Activated T-cell treated with anti-CD3 and anti-CD28 coated beads, Interleukin-2, amount 50 U/mL, for 1 hour (primary cell): ENCODE data around the gene EGFR.

Source experiments
- DNase-seq: peaks from one replicate; pipeline ENCODE4 v3.0.0-alpha.2; 2020

Gene EGFR

DNA sequence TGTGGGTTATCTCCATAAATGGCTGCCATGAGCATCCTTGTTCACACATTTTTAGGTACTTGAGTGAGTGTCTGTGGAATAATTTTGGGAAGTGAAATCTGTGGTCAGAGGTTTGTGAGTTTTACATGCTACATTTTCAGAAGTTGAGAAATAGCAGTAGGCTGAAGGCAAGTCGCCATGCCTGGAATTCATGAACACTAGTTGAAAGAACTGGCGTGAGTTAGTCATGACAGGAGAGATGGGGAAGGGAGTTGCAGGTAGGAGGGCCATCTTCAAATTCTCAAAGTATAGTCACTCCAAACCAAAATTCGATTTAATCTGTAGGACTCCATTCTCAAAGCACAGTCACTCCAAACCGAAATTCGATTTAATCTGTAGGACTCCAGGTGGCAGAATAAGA lies 89.6 kb downstream of the EGFR start:
- no peak for DNase-seq

DNA sequence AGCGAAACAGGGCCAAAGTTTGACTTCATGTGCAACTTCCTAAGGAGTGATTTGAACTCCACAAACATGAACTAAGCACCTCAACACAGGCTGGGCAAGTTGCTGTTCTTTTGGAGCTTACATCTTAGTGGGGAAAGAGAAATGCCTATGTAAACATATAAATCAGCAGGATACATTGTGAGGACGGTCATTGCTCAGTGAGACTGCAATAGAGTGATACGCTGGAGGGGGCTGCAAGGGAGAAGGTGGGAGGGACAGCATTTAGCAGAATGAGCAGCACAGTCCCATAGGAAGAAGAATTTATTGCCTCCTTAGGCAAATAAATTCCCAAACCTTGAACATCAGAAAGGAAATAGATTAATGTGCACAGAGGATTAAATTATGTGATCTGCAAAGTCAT lies 90.0 kb downstream of the EGFR start:
- no peak for DNase-seq

DNA sequence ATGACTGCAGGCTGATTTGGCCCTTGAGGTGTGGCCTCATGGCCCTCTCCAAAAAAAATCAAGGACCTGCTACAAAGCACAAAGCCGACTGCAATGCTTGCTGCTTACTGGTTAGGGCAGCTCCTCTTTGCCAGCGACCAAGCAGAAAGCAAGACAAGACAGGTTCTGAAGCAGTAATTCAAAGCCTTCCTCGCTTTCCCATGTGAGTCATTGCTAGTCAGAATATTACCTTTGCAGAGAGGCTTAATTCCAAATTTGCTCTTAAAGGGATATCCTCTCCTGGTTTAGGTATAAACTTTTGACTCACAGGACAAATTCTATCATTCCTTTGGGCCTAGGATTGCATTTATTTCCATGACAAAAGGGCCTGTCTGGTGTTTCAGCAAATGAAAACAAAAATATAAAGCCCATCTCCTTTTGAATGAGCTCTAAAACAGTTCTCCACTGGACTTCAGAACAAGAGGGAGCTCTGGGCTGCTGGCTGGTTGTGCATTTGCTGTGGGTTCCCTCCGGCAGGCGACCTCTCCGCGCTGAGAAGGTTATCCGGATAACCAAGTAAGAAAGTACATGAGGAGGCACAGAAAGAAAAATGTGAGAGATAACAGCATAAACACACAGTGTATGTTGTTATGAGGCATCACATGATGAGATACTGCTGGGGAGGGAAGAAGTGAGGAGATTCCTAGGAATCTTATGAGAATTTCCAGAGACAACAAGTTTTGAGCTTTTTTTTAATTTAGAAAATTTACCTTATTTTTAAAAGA lies 90.8 kb downstream of the EGFR start:
- DNase-seq: no peak

- DNase-seq: no peak
Observed at GRCh38 chr7:55110282-55110992, 91.6 kb downstream of the EGFR start.

DNA sequence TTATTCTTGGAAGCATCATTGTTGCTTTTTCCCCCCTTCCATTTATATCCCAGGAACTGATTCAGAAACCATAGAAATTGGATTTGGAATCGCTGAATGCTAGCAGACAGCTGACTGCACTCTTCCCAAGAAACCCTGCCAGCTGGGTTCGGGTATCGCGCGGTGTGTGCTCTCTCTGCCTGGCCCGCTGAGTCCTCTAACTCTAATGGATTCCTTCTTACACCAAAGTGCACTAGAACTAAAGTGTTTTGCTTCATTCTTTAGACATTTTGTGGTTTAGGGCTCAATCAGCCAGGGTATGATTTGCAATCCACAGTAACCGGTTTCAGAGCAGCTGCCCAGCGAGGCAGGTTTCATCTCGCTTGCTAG lies 92.2 kb downstream of the EGFR start:
- no peak for DNase-seq

DNA sequence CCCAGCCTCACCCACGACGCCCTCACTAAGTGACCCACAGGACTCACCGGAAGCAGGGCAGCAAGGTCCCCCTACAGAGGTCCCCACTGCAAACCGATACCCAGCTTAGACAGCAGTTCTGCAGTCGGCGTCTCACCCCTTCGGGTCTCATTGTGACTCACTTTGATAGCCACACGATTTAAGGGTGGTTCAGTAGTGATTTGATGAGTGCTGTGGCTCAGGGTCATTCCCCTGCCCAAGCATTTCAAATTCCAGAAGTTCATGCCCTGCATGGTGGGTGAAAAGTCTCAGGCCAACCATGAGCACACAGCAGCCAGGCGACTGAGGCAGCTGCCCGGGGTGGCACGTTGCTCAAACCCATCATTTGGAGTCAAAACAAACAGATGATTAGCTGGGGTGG lies 93.2 kb downstream of the EGFR start:
- no peak for DNase-seq

DNA sequence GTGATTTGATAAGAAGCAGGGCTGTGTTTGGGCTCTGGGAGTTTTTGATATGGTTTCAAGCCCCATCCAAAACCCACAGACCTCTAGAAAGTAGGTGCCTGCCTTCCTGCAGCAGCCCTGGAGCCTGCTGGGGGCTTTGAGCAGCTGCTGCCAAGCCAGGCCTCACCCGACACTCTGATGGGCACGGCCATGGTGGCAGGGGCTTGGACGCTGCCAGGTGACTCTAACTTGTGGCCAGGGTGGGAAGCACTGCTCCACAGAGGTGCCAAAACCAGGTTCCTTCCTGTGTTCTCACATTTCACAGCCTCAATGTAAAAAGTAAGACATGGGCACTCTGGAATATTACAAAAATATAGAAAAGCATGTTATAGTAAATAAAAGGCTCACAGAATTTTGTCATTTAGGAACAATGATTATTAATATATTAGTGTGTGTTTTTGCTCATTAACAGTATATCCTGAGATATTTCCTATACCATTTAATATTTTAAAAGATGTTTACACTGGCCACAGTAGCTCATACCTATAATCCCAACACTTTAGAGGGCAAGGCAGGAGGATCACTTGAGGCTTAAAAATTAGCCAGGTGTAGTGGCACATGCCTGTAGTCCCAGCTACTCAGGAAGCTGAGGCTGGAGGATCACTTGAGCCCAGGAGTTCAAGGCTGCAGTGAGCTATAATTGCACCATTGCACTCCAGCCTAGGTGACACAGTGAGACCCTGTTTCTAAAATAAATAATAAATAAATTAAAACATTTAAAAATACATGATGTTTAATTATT lies 95.1 kb downstream of the EGFR start:
- no peak for DNase-seq

- DNase-seq: no peak
Observed at GRCh38 chr7:55117286-55117685, 98.5 kb downstream of the EGFR start.

GRCh38 chr7:55118426-55118825 lies 99.6 kb downstream of the EGFR start:
- DNase-seq: no peak

DNA sequence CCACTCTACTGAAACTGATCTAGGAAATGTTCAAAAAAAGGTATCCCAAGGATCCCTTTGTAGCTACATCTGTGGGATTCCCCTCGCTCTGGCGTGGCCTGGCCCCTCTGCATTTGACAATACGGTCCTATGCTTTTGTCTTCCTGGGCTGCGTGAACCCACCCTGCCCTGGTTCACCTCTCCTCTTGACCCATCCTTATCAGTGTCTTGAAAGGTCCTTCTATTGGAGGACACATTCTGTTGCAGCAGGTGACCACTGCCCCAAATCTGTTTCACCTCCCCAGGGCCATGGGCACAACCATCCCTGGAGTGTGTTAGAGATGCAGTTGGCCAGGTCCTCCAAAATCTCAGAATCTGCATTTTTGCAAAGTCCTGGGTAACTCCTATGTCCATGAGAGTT lies 100.8 kb downstream of the EGFR start:
- DNase-seq: no peak

- no peak for DNase-seq
Observed at GRCh38 chr7:55120074-55120473, 101.3 kb downstream of the EGFR start.

- DNase-seq: no peak
Observed at GRCh38 chr7:55120501-55121198, 101.8 kb downstream of the EGFR start.

DNA sequence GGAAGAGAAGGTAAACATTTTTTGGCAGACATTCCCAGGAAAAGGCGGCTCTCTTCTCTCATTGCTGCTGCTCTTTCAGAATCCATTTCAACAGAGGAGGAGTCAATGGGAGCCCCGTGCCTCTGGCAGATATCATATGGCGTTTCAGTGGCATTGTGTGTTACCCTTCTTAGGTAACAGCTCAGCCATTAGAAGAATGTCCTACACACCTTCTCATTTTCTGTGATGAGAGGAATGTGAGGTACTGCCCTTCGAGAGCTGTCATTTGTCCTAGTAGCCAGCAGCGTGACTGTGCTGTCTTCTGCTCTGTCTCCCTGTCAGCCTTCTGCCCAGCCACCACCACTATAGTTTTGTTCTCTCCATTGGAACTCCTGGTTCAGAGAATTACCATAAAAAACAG lies 102.4 kb downstream of the EGFR start:
- DNase-seq: no peak

DNA sequence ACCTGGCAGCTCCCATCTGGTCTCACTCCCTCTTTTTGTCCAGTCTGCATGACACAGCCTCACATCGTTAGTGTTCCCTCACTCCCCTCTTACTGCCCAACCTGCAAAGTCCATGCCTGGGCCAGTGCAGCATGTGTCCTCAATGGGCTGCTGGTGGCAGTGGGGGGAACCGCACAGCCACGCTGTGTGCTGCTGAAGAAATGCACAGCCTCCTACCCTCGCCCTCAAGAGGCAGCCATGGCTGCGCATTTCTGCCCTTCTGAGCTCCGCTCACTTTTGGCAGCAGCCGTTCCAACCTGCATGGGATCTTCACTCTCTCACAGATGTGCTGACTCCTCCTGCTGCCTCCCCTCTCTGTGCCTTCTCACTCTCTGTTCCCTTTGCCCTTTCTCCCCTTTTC lies 103.4 kb downstream of the EGFR start:
- DNase-seq: no peak

DNA sequence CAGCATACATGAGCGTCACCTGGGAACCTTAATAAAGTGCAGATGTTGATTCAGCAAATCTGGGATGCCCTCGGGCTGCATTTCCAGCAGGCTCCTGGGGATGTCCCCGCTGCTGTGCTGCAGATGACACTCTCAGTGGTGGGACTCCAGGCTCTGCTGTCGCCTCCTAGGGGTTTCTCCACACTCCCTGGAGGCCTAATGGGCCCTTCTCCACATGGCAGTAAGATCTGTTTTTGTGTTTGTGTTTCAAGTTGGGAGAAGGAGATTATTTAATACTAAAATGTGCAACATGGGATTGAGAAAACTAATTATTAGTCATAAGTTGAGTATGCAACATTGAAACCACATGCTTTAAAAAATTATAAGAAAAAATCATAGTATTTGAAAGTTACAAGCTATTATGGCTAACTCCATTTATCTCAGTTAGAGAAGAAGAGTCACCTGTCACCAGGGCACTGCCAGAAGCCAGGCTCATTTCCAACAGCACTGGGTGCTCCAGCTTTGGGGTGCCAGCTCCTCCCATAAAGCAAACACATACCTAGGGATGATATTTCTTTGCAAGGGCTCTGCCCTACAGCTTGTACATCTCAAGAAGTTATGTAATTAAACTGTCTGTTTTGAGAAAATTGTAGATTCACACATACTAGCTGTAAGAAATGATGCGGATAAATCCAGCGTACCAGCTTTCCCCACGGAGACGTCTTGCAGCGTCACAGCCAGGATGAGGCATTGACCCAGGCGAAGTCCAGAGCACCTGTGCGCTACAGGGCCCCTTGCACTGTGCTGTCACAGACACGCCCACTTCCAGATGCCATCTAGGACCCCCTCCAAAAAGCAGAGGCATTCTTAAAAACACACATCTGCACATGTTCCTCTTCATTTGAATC lies 106.4 kb downstream of the EGFR start:
- DNase-seq: no peak

- DNase-seq: no peak
Observed at GRCh38 chr7:55127135-55127551, 108.3 kb downstream of the EGFR start.

DNA sequence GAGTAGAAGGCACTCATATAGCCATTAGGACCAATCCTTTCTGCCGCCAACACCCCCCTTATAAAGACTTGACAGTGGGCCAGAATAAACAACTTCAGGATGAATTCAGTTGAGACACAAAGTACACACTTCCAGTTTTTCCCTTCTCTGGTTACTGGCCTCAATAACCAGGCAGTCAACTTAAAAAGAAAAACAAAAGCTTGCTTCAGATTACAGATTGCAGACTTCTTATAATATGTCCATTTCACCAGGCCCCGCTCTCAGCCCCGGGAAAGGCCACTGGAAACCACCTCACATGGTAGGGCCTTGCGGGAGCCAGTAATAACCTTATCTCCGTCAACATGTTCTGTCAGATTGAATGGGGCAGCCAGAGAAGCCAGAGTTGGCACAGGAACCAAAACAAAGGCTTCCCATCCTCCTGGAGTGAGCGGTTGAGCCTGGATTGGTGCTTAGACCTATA lies 108.8 kb downstream of the EGFR start:
- no peak for DNase-seq

GRCh38 chr7:55128693-55129394 lies 110.0 kb downstream of the EGFR start:
- no peak for DNase-seq

DNA sequence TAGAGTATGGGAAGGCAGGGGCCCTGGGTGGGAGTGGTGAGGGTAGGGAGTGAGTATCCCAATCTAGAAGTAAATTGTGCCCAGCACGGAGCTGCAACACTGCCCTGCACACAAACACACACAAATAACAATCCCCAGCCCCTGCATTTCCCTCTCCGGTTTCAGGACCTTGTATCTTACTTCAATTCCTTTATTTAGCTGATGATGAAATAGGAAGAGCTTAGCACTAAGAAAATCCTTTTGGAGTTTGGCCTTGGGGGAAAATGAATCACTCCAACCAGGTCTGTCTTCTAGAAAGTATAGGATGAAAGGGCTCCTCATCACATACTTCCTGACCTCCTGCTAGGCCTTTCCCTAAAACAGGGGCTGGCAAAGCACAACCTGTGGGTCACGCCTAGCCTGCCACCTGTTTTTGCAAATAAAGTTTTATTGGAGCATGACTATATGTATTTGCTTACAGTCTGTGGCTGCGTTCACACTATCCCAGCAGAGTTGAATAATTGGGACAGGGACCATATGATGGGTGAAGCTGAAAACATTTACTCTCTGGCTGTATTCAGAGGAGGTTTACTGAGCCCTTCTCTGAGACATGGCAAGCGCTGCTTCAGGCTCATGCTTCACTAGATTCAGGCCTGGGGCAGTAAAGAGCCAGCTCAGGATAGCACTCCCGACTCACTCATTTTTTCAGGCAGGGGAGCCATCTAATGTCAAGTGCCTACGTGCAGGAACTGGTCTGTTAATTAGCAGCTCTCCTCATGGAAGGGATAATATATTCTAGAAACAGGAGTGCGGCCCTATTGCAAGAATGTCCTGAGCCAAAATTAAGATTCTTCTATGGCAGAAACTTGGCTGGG lies 111.0 kb downstream of the EGFR start:
- no peak for DNase-seq

DNA sequence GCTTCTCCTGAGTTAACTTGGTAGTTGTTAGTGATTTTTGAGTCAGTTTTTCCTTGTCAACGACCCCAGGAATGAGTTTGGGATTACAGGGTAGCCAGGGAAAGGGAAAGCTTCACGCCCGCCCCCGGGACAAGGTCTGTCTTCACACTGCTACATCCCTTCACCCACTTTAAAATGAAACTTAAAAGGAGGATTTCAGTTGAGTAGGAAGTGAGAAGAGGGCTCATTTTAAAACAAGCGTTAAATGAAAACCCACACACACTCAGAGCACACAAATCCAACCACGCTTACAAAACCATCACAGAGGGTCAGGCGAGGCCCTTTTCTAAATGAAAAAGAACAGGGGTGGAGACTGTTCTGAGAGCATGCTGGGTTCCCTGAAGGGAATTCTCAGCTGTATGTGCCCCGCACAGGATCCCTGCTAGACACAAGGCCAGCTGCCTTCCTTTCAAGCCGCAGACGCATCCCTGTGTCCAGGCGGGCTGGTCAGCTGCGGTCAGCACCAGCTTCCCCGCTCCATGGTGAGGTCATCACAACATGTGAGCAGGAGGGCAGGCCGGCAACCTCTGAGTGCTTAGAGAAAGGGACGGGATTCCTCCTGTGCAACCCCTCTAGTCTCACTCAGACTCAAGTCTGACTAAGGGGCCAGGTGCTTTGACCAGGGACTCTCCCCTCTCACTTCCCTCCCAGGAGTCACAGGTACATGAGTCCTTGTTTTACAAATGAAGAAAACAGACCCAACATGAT lies 111.8 kb downstream of the EGFR start:
- DNase-seq: no peak
